SKM-1 (cell line): ENCODE measurements around the gene MAD2L2.

Source experiments
- DNase-seq: peaks from one replicate; lab custom pipeline; 2025; ENCODE audit not compliant: unreplicated experiment; lab: John Stamatoyannopoulos, UW

MAD2L2 gene

DNA sequence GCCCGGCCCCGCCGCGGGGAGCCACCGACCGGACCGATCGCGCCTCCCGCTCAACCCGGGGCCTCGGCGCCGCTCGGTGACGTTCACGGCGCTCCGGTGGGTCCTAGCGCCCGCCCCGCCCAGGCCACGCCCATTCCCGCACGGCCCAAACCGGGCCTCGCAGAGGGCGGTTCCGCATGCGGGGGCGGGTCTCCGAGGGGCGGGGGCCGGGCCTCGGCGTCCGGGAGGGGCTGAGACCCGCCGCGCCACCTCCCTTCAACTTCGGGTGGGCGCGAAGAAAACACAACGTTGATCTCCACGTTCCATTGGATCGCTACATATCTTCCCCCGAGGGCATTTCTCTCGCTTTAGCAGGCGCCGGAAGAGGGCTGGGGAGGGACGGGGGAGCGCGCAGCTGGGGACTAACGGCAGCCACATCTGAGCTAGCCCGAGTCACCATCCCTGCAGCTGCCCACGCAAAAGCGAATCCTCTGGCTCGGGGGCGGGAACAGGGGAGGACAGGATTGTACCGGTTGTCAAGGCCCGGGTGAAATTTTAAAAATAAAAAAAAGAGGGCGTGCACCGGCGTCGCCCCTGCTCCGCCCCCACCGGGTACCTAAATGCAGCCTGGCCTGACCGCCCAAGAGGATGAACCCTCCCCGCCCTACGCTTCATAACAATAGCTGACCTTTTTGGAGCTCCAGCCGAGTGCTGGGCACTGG, at the start of gene MAD2L2:
Gene MAD2L2 (minus strand): TSS at position 78 of the 701 bp plus-strand sequence. CDS start 547 bp downstream, outside the sequence.
- DNase-seq: peak; percentile 49

DNA sequence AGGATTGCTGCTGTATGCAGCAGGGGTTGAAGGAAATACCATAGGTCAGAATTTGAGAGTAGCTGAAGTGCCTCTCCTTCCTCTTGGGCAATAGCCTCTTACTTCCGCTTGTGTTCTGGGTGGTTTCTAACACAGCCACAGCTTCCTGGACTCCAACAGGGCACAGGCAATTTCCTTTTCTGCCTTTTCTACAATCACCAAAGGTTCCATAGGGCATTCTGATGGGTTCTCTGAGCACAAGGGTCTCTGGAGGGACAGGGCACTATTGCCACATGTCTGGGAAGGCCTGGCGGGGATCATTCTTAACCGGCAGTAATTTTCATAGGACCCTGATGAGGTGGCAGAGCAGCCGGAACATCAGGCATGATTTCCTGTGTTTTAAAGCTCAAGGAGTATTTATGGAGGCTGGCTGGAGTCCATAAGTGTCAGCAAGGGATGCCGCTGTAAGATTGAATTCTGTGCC, 49.5 kb upstream of the MAD2L2 start:
- DNase-seq: peak; percentile 98

DNA sequence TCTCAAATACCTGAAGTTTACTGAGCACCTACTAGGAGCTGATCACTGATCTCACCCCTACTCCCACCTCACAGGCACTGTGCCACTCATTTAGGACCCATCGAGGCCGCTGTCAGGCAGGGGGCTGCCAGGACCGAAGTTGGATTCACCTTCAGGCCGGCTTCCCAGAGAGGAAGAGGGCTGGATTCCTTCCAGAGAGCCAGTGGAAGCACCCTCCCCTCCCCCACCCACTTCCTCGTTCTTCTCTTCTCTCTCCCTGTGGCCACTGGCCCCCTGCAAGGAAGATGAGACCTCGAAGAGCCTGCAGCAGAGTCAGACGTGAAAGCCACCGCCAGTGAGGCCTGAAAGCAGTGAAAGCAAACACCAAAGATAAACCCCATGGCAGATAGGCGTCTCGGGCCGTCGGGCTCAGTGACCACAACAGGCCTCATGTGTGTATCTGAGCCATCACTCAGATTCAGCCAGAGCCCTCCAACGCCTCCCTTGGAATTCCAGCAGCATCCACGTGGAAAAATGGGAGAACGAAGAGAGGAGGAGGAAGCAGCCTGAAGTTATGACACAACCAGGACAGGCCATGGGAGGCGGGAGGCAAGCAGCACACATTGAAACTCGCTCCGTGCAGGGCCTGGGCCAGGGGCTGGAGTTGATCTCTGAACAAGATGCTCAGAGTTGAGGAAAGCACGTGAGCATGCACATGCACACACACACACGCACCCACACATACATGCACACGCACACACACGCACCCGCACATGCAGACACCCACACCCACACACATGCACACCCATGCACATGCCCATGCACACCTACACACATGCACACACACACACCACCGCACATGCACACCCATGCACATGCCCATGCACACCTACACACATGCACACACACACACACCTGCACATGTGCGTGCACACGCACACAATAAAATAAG, 48.8 kb upstream of the MAD2L2 start:
- no peak for DNase-seq

DNA sequence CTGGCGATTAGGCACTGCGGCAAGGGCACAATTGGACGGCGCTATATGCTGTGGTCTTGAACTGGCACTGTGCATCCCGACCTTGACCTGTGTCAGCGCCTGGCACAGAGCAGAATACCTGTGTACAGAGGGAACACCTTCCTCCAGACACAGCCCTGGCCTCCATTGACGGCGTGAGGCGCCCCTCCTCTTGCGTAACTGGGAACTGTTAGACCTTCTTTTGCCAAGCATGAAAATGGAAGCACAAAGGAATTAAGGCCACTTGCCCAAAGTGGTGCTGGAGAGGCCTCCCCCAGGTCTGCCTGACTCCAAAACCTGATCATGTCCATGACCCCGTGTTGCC, 48.2 kb upstream of the MAD2L2 start:
- no peak for DNase-seq

DNA sequence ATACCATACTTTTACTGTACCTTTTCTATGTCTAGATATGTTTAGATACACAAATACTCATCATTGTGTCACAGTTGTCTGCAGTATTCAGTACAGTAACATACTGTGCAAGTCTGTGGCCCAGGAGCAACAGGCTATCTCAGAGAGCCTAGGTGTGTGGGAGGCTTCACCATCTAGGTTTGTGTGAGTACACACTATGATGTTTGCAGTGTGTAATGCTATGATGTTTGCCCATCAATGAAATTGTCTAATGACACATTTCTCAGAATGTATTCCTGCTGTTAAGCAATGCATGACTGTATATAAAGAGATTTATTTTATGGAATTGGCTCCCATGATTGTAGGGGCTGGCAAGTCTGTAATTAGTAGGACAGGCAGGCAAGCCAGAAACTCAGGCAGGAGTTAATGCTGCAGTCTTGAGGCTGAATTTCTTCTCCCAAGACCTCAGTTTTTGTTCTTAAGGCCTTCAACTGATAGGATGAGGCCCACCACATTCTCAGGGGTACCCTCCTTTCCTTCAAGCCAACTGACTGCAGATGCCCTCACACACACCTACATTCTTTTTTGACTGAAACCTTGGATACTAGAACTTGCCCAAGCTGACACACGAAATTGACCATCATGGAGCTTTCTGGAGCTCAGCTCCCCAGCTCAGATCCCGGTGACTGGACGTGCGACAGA, 47.3 kb upstream of the MAD2L2 start:
- DNase-seq: no peak

DNA sequence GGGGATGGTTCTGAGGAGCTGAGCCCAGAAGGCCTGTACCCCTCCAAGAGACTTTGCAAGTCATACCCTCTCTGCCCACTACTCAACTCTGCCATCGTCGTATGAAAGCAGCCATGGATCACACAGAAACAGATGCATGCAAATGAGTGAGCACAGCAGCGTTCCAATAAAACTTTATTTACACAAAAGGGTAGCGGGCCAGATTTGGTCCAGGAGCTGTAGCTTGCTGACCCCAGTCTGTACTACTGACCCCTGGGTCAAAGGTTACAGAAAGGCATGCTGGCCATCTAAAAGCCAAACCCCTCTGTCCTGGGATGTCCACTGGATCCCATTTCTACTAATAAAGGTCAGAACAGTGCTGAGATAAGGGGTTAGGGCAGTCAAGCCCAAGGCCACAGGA, 46.2 kb upstream of the MAD2L2 start:
- no peak for DNase-seq

DNA sequence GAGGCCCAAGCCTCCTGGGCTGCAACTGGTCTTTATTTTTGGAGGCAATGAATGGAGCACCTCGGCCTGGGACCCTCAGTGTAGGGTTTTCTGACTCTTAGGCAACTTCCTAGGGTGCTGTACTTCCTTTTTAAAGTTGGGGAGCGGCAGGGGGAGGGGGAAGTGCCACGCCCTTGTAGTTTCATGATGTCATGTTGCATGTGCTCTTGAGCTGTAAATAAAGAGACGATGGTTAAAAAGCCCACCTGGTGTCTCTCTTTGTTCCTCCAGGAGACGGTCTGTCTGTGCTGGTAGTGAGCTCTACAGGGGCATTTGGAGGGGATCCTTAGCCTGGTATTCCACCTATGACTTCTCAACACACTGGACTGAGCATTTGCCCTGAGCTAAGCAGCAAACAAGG, 44.7 kb upstream of the MAD2L2 start:
- DNase-seq: no peak

DNA sequence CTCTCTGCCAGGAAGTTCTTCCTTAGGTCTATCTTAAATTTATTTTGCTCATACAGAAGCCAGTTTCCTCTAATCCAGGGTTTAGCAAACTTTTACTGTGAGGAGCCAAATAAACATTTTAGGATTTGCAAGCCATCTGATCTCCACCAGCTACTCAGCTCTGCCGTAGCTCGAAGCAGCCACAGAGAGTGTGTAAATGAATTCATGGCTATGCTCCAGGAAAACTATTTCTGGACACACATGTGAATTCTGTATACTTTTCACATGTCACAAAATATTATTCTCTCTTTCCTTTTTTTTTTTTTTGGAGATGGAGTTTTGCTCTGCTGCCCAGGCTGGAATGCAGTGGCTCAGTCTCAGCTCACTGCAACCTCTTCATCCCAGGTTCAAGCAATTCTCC, 41.6 kb upstream of the MAD2L2 start:
- no peak for DNase-seq

DNA sequence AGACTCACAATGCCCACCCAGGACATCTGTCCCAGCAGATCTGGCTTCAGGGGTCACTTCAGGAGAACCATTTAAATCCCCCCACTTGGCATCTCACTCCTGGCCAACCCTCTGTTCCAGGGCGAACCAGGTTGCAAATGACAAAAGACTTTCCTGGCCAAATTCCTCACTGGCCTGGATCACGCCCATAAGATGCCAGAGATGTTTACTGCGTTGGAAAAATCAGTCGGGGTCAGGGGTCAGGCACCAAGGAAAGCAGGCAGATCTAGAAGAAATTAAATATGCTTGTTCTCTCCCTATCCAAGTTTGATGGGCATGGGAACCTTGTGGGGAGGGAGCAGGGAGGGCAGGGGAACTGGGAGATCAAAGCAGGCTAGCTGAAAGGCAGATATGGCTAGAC, 40.4 kb upstream of the MAD2L2 start:
- no peak for DNase-seq

DNA sequence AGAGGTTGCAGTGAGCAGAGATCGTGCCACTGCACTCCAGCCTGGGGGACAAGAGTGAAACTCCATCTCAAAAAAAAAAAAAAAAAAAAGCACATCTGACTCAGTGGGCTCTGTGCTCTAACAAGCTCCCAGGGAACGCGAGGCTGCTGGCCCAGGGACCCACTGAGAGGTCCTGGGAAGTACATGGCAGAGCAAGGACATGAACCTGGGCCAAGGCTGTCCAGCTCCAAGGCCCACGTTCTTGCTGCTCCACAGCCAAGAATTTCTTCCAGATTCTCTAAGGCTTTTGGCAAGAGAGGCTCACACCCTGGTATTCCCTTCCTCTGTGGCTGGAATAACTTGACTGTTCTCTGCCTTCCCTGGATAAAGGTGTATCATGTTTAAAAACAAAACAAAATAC, 39.6 kb upstream of the MAD2L2 start:
- no peak for DNase-seq

DNA sequence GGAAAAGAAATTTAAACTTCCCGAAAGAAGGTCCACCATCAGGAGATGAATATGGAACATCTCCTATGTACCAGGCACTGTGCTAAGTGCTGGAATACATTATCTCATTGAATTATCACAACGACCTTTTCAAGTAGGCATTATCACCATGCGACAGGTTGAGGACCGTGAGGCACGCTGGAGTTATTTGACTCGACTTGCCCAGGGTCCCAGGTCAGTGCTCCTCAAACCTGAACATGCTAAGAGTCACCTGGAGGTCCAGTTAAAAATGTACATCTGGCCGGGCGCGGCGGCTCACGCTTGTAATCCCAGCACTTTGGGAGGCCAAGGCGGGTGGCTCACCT, 39.1 kb upstream of the MAD2L2 start:
- no peak for DNase-seq

DNA sequence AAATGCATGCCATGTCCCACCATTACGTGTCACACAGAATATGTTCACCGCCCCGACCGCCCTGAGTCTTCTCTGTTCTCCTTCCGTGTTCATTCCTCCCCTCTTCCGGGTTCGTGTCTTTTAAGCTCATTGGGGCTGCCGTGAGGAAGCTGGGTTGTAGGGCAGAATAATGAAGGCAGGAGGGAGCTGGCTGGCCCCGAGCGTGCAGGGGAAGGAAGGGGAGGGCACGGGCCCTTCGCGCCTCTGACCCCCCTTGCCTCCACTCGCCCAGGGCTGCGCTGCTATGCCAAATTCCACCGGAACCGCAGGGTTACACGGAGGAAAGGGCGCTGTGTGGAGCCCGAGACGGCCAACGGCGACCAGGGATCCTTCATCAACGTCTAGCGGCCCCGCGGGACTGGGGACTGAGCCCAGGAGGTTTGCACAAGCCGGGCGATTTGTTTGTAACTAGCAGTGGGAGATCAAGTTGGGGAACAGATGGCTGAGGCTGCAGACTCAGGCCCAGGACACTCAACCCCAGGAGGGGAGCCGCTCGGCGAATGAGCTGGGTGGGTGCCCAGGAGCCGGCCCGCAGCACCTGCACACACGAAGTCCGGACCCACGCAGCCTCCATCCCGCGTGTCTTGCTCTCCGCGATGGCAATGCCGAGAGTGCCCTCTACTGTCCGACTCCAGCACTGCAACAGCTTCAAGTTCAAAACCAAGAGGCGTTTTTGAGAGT, 38.5 kb upstream of the MAD2L2 start:
- DNase-seq: peak; percentile 87

DNA sequence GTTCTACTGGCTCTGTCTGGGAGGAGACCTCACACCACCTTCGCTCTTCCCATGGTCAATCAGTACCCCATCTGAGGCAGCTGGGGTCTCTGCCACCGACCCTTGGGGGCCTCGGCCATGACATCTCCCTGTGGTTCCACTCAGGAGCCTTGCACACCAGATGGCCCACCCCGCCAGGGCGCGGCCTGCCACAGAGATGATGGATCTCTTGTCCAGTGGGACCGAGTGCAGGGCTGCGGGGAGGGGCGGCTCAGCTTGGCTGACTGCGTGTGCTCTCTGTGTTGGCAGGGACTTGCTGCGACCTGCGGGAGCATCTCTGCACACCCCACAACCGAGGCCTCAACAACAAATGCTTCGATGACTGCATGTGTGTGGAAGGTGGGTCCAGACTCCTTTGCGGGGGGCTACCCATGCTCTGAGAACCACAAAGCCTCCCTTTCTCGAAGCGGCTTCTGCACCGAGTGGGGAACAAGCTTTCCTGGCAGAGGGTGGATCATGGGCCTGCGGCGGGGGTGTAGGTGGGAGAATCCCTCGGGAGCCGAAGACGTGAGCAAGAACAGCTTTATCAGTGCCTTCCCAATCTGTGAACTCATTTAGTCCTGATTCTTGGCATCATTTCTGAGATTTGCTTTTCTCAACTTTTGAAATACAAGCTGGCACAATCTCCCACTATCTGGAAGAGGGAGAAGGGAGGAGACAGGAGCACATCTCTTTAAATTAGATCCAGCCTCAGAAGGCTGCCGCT, 34.1 kb upstream of the MAD2L2 start:
- no peak for DNase-seq

DNA sequence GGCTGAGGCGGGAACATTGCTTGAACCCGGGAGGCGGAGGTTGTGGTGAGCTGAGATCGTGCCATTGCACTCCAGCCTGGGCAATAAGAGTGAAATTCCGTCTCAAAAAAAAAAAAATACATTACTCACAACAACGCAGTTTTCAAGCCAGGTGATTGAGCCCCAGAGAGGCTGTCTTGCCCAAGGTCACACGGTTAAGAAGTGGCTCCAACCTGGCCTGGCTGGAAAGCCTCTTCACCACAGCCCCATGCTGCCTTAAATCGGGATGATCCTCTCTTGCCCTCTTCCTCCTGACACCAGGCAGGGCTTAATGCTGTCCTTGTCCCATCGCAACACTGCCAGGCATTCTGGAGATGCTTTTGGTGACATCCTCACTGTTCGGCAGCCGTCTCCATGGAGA, 32.1 kb upstream of the MAD2L2 start:
- DNase-seq: no peak

DNA sequence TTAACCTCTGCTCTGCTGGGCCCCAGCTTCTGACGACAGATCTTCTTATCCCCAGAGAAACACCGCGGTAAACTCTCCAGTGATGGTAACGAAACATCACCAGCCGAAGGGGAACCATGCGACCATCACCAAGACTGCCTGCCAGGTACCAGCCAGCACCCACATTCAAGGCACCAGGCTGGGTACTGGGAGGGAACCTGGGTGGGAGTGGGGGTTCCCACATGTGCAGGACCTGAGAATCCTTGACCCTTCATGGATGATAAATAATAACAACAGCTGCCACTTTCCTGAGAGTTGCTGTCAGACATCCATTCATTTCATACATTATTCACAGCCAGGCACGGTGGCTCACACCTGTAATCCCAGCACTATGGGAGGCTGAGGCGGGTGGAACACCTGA, 31.3 kb upstream of the MAD2L2 start:
- no peak for DNase-seq

DNA sequence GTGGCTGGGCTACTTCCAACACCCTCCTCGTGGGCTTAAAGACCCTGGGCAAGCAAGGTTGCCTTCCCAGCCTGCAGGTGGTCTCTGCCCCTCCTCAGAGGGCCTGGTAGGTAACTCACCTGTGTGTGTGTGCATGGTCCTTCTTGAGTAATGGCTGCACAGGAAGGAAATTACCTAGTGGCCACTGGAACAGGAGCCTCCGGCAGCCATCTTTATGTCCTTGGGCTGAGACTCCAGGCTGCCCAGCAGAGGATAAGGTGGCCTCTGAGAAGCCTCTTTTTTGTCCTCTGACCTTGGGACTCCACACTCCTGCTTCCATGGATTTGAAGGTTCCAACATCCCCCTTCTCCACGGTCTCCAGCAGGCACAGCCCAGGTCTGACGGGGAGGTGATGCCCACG, 30.5 kb upstream of the MAD2L2 start:
- no peak for DNase-seq

DNA sequence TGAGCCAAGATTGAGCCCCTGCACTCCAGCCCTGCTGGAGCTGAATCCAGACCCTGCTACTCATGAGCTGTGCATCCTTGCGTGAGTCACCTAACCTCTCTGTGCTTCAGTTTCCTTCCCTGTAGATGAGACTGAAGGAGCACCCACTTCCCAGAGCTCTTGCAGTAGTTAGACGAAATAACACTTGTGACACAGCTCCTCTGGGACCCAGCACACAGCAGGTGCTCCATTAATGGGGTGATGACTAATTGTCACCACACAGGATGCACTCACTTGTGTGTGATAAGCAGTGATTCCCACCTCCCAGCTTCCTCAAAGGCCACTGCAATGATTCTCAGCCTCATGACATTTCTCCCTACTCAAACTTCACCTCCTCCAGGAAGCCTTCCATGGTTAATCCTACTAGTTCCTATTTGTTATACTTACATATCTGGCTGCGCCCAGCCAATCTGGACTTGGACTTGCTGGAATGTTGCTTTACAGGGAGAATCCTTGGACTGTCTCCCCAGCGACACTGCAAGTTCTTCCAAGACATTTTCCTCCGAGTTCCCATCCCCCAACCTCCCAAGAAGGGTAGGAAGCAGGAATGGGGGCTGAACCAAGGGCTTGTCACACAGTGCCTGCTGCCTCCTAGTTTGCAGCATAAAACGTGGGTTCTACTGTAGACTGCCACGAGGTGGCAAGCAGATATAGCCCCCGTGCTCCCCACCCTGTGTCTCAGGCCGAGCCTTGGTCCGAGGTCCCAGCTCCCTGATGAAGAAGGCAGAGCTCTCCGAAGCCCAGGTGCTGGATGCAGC, 27.8 kb upstream of the MAD2L2 start:
- no peak for DNase-seq

DNA sequence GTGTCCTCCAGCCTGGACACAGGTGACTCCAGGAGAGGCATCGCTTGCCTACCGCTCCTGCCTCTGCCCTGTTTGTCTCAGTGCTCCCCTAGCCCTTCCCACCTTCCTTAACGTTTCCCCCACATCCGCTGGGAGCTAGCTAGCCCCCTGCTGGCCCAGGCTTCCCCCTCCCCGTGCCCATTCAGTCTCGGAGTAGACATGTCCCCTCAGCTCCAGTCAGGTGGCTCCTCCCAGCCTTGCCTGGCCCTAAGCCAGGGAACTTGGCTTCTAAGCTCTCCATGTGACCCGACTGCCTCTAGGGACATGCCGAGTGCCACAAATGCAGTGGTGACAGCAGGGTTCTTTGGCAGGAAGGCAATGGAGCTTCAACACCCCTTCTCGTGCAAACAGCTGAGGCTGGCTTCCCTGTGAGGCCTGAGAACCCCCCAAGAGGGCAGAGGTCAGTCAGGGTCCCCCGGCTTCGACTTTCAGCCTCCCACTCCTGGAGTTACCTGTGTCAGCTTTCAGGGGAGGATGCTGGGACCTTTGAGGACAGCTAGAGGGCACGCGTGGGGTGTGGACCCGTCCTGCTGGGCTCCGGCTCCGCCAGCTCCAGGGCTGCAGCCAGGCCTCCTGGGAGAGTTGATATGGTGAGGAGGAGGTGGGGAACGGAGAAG, 26.8 kb upstream of the MAD2L2 start:
- DNase-seq: no peak

DNA sequence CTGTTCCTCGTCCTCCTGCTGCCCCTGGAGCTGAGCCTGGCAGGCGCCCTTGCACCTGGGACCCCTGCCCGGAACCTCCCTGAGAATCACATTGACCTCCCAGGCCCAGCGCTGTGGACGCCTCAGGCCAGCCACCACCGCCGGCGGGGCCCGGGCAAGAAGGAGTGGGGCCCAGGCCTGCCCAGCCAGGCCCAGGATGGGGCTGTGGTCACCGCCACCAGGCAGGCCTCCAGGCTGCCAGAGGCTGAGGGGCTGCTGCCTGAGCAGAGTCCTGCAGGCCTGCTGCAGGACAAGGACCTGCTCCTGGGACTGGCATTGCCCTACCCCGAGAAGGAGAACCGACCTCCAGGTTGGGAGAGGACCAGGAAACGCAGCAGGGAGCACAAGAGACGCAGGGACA, 25.3 kb upstream of the MAD2L2 start:
- no peak for DNase-seq
